Astrocyte (in vitro differentiated cells and primary cell): ENCODE results near the gene CD99.

Experiments
- CTCF ChIP-seq: IDR thresholded peaks from 2 replicates; pipeline ENCODE4 v1.5.1; 2011; ENCODE audit warnings: low read depth, mild to moderate bottlenecking, inconsistent platforms, low read length, moderate library complexity; ENCODE audit not compliant: insufficient read depth
- EZH2 ChIP-seq: IDR thresholded peaks from 2 replicates; pipeline ENCODE4 v1.6.1; 2012; ENCODE audit warnings: mild to moderate bottlenecking, low read length, inconsistent platforms; ENCODE audit not compliant: insufficient read depth

- TF ChIP-seq EZH2 (no peak), CTCF (no peak)
These were observed 587 bp downstream of the CD99 start for GRCh38 chrX:2691543-2692220.
